B cell (primary cell): ENCODE data around the gene GSC2.

Experiments
- EZH2 ChIP-seq: IDR thresholded peaks from 2 replicates; pipeline ENCODE4 v1.6.1; 2012; ENCODE audit warnings: borderline replicate concordance, low read depth, mild to moderate bottlenecking, moderate library complexity, low read length; ENCODE audit not compliant: insufficient read depth, poor library complexity, severe bottlenecking
- TF ChIP-seq, protein P1 (sequence below): fragments of 200-600 bp; IDR thresholded peaks from one replicate; pipeline ENCODE4 v1.8.0; 2022; ENCODE audit warnings: antibody characterized with exemption, mild to moderate bottlenecking

- TF ChIP-seq, protein P1, sequence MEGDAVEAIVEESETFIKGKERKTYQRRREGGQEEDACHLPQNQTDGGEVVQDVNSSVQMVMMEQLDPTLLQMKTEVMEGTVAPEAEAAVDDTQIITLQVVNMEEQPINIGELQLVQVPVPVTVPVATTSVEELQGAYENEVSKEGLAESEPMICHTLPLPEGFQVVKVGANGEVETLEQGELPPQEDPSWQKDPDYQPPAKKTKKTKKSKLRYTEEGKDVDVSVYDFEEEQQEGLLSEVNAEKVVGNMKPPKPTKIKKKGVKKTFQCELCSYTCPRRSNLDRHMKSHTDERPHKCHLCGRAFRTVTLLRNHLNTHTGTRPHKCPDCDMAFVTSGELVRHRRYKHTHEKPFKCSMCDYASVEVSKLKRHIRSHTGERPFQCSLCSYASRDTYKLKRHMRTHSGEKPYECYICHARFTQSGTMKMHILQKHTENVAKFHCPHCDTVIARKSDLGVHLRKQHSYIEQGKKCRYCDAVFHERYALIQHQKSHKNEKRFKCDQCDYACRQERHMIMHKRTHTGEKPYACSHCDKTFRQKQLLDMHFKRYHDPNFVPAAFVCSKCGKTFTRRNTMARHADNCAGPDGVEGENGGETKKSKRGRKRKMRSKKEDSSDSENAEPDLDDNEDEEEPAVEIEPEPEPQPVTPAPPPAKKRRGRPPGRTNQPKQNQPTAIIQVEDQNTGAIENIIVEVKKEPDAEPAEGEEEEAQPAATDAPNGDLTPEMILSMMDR: no peak
- TF ChIP-seq EZH2: no peak
These were observed 44.9 kb upstream of the GSC2 start for GRCh38 chr22:19194766-19195536.
